Kidney epithelial cell (primary cell): ENCODE data around the gene INMT. TPM values are rescaled to one million over a fixed set of nuclear protein-coding genes. Genes with fewer than 3 reads are reported as not detected.

Source experiments
- DNase-seq: peaks from one replicate; pipeline ENCODE4 v3.0.0-alpha.2; 2010; ENCODE audit warnings: low read depth
- H3K27me3 ChIP-seq: 2 replicates; pipeline ENCODE4 v1.6.0; 2011; ENCODE audit warnings: low read length; ENCODE audit not compliant: control insufficient read depth, insufficient read depth
- H3K36me3 ChIP-seq: 2 replicates; pipeline ENCODE4 v1.5.1; 2011; ENCODE audit warnings: low read length; ENCODE audit not compliant: control insufficient read depth, insufficient read depth
- H3K4me3 ChIP-seq: 2 replicates; pipeline ENCODE4 v1.5.1; 2011; ENCODE audit warnings: low read depth, mild to moderate bottlenecking, control low read depth, low read length
- total RNA-seq: library from RNA; depleted of rRNA; stranded (reverse); fragments of >200 nt; gene quantifications from 2 replicates; pipeline ENCODE4 v1.2.3, GENCODE V29; 2015
- TF ChIP-seq, protein P1 (sequence below): IDR thresholded peaks from 2 replicates; pipeline ENCODE4 v1.5.1; 2011; ENCODE audit warnings: mild to moderate bottlenecking, moderate library complexity, low read length, control low read depth, inconsistent platforms; ENCODE audit not compliant: insufficient read depth, poor library complexity, severe bottlenecking

Gene INMT
- total RNA-seq, 1 donor from 2014 or later, result not detected

DNA sequence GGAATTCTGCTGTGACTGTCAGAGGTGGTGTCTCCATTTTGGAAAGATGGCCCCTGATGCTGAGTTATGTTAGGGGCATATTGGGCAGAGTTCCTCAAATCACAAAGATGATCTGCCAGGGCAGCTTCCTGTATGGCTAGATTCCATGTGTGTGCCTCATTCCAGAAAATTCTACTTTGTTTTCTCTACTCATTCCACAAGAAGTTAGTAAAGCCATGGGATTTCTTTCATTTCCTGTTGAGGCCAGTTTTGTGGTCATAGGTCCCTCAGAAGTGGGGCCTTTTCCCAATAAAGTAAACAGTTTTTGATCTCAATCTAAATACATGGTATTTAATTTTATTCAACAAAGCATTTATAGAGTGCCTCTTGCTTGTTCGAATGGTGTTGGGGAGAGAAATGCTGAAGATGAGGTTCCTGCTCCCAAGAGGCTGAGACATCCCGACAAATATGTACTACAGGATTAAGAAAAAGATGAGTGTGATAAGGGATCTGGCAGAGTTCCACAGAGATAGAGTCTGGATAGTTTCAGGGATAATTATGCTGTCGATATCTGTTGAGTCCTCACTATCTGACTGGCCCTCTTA lies 52.2 kb downstream of the INMT start:
- DNase-seq, result no peak
- no peaks in the 10 kb centered on the region for H3K27me3 ChIP-seq
- TF ChIP-seq, protein P1, sequence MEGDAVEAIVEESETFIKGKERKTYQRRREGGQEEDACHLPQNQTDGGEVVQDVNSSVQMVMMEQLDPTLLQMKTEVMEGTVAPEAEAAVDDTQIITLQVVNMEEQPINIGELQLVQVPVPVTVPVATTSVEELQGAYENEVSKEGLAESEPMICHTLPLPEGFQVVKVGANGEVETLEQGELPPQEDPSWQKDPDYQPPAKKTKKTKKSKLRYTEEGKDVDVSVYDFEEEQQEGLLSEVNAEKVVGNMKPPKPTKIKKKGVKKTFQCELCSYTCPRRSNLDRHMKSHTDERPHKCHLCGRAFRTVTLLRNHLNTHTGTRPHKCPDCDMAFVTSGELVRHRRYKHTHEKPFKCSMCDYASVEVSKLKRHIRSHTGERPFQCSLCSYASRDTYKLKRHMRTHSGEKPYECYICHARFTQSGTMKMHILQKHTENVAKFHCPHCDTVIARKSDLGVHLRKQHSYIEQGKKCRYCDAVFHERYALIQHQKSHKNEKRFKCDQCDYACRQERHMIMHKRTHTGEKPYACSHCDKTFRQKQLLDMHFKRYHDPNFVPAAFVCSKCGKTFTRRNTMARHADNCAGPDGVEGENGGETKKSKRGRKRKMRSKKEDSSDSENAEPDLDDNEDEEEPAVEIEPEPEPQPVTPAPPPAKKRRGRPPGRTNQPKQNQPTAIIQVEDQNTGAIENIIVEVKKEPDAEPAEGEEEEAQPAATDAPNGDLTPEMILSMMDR, result no peak
- no peak overlapping the region for H3K4me3 ChIP-seq
- H3K36me3 ChIP-seq, result no peaks in the 10 kb centered on the region

DNA sequence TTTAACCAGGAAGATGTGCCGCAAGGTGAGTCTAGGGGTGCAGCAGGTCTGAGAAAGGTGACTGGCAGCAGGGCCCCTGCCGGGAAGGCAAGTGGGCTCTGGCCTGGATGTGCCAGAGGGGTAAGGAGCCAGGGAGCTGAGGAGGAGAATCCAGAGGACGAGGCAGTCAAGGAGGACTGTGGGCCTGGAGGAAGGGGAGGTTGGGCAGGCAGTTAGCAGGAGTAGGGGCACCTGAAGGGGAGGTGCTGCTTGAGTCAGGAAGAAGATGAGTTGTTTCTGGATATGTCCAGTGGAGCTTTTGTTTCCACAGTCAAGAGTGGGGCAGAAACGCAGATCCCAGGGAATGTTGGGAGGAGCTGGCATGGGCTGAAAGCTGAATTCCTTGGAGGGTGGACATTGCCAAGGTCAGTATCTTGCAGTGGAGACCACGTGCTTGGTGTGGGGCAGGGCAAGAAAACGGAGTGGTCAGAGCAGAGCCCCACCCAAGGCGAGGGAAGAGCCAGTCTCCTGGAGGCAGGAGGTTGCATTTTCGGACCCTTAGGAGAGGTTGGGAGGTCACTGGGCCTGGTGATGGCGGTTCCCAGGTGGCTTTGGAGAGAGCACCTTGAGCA lies 53.3 kb downstream of the INMT start:
- Histone ChIP-seq H3K4me3 (no peak overlapping the region), H3K36me3 (no peaks in the 10 kb centered on the region), H3K27me3 (no peaks in the 10 kb centered on the region)
- no peak for DNase-seq
- TF ChIP-seq, protein P1, result no peak

DNA sequence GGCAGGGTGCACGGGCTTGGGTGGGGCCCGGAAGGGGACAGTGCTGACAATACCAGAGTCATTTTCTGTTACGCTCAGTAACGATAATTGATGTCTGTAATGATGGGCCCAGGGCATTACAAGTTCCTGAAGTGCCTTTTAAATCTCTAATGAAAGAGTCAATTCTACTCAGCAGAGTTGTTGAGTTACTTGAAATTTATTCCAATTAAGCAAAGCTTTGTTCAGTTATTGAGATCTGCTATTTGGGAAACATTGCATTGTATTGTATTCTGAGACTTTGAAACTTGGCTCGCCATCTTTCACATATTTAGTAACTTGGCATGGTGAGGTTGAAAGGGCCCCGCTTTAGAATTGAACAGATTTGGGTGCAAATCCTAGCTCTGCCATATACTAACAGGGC lies 54.0 kb downstream of the INMT start:
- no peaks in the 10 kb centered on the region for H3K36me3 ChIP-seq
- H3K27me3 ChIP-seq, result no peaks in the 10 kb centered on the region
- DNase-seq, result no peak
- TF ChIP-seq, protein P1, result no peak
- H3K4me3 ChIP-seq, result no peak overlapping the region

Other genes starting within 250 kb of the INMT start
- gene GGCT, start 247.3 kb upstream of the INMT start, total RNA-seq, result 37.8 and 42.0 TPM in 2 replicates
- 354 and 421 TPM in 2 replicates for gene GARS1, start 157.3 kb upstream of the INMT start, total RNA-seq
- not detected in 2 replicates for gene CRHR2, start 69.7 kb upstream of the INMT start, total RNA-seq
- gene MINDY4, start 19.3 kb downstream of the INMT start, total RNA-seq, result 5.3 and 6.4 TPM in 2 replicates
- gene AQP1, start 159.7 kb downstream of the INMT start, total RNA-seq, result 1.6 and 2.5 TPM in 2 replicates
- gene GHRHR, start 211.8 kb downstream of the INMT start, total RNA-seq, result not detected in 2 replicates